Stimulated activated CD8-positive, alpha-beta memory T cell treated with anti-CD3 and anti-CD28 coated beads, Interleukin-7, amount 100 ng/mL, for 24 hours (primary cell): Measurements from ENCODE around the gene RAB27B.

ENCODE experiments used
- DNase-seq: peaks from one replicate; pipeline ENCODE4 v3.0.0-alpha.2; 2020; ENCODE audit warnings: low read depth

Gene RAB27B

GRCh38 chr18:54911551-54911950 lies 83.3 kb downstream of the RAB27B start:
- DNase-seq: no peak

- no peak for DNase-seq
These were observed 86.5 kb downstream of the RAB27B start for GRCh38 chr18:54914816-54915215.

DNA sequence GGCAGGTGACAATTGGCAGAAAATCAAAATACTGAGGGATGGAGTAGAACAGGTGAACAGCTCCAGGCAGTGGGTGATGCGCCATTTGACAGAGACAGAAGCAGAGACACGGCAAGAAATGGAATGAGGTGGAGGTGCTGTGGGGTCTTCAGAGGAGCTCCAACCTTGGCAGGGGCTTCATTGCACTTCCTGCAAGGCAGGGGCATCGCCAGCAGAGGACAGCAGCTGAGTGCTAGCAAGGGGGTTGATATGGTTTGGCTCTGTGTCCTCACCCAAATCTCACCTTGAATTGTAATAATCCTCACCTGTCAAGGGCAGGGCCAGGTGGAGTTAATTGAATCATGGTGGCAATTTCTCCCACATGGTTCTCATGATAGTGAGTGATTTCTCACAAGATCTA lies 88.2 kb downstream of the RAB27B start:
- no peak for DNase-seq

- DNase-seq: no peak
These were observed 89.8 kb downstream of the RAB27B start for GRCh38 chr18:54918060-54918459.

- no peak for DNase-seq
These were observed 91.1 kb downstream of the RAB27B start for GRCh38 chr18:54919412-54919811.

DNA sequence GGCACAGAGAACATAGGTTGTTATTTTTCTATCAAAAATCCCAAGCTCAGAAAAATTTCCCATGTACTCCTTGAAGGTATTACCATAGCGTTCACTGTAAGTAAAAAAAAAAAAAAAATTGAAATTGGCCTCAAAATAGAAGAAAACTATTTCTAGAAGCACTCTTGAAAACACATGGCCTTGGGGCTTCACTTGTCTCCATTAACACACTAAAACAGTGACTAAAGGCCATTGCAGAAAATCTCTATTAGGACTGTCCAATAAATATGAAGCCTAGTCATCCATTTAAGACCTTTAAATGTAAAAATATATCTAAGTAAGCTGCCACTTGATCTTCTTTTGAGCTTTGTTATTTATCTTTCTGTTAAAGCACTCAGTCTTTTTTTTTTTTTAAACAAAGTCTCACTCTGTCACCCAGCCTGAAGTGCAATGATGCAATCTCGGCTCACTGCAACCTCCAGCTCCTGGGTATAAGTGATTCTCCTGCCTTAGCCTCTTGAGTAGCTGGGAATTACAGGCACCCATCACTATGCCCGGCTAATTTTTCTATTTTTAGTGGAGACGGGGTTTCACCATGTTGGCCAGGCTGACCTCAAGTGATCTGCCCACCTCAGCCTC lies 95.2 kb downstream of the RAB27B start:
- DNase-seq: no peak

- no peak for DNase-seq
These were observed 96.7 kb downstream of the RAB27B start for GRCh38 chr18:54924948-54925347.

DNA sequence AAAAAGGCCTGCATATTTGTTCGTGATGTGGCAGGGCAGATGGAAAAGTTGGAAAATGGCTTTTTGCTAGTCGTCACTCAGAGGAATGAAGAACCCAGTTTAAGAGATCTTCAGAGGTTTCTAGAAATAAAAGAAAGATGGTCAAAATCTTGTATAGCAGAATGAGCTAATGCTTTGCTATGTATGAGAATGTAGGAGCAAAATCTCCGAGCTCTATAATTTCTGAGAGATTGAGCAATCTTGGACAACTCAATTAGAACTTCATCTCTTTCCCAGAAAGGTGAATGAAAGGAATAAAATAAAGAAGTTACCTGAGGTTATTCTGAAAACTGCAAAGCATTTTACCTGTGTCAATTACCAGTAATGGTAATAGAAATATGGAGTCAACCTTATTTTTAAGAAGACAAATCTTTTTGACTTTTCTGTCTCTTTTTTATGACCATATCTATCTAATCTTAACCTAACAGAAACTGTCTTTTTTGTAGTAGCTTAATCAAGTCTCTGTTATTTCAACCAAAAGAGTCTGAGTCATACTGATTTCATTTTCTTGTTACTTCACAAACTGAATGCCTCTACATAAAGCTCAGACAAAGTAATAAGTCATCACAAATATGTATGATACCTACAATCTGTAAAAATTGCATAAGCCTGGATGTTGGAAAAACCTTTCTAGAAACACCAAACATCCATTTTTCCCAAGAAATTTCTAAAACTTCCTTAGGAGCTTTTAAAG lies 98.5 kb downstream of the RAB27B start:
- no peak for DNase-seq

DNA sequence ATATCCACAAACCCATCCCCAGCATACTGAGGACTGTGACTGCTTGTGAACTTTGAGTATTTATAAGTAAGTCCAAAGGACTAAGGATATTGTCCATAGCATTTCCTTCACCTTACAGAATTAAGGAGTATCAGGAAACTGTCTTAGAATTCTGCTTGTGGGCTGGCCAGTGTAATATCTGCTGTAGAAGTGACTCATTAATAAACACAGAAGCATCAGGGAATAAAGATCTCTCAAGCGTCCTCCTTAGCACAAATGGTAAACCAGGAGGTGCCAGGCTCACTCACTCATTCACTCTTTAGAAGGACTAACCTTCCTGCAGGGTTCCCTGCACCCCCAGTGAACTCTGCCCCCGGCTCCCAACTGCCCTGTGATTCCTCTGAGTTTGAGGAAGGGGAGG lies 100.0 kb downstream of the RAB27B start:
- DNase-seq: no peak

DNA sequence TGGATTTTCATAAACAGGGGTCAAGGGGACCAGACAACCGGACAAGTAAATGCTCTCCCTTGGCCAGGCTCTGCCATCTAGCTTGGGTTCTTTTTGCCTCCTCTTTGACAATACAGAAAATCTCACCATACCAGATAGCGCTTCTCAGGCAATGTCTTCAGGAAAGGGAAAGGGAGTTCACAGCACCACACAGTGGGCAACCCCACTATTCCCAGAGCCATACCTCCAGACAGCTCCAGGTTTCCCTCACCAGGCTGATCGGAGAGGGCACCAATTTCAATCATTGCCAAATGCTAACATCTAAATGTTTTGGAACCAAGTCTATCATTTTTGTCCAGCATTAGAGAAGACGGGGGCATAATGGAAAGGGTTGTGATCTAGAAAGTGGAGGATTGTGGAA lies 102.9 kb downstream of the RAB27B start:
- no peak for DNase-seq

DNA sequence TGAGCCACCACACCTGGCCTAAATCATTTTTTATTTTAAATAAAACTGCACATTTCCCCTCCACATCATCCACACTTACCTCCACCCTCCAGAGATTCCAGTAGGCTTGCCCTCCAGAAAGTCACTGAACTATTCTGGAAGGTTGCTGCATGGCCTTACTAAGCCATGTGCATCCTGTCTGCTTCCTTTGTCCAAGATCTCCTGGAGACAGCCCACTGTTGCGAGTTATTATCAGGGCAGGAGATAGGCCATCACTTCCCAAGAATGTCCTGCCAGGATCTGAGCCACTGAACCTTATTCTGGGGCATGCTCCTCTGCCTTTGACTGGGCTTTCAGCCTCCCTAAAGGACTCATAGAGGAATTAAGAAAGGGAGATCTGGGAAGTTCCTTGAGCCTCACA lies 104.2 kb downstream of the RAB27B start:
- DNase-seq: no peak

DNA sequence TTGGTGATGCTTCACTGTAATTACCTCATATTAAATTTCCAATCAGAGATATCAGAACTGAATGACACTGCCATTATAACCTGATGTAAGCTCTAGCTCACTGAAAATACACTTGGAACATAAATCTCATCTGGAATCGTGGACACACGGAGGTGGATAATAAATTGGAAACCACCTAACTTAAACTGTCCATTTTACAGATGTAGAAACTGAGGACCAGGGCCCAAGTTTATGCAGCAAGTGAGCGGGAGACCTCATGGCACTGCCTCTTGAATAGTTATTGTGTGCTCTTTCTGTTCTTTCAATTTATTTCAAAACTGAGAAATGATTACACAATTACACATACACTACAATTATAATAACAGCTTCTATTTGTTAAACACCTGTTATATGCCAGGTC lies 110.2 kb downstream of the RAB27B start:
- DNase-seq: no peak

DNA sequence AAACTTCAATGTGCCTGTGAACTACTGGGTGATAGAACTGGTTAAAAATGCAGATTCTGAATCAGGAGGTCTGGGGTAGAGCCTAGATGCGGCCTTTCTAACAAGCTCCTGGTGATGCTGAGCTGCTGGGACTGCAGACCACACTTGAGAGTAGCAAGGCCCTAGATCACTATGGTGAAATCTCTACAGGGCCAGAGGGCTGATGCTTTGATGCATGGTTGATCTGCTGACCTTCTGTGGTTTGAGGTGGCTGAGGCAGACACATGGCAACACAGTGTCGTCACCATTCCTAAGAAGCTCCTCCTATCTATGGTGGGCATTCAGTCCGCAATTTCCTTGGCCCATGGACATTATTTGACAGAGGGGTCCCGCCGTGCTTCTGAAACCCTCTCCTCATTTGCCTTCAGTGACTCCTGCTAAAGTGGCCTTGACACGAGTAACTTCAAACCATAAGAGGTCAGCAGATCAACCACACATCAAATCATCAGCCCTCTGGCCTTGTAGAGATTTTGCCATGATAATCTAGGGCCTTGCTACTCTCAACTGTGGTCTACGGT lies 111.2 kb downstream of the RAB27B start:
- DNase-seq: no peak

GRCh38 chr18:54942144-54942543 lies 113.9 kb downstream of the RAB27B start:
- no peak for DNase-seq

DNA sequence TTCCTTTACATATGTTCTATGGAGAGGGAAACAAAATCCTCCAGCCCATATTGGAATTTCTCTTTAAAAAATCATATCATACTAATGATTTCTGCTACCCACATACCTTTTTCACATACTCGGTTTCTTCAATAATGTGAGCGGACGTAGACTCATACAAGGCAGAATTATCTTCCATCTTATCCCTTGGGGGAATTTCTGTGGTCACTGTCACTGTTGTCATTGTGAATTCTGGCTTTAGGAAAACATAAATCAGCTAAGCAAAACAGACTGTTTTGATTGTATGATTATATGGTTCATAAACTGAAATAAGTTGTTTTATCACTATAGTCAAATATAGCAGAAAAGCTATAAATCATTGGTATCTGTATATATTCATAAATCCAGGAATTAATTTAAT lies 114.3 kb downstream of the RAB27B start:
- no peak for DNase-seq
